ENCODE results near the gene CTXND1.
A peak's percentile ranks its signal among the peaks of the same experiment; 100 is the strongest.

Gene CTXND1

GRCh38 chr15:80191897-80192595 lies 60.0 kb downstream of the CTXND1 start:
- no peak for TF ChIP-seq POLR2A (IDR thresholded peaks at IDR 0.05; ENCODE audit: low read depth, low read length)
- DNase-seq (ENCODE audit: insufficient read length, low spot score): no peak
- no peak for FAIRE-seq

GRCh38 chr15:80191198-80191597 lies 60.8 kb downstream of the CTXND1 start:
- no peak for TF ChIP-seq POLR2A (IDR thresholded peaks at IDR 0.05; ENCODE audit: low read depth, low read length)

GRCh38 chr15:80188251-80188650 lies 63.8 kb downstream of the CTXND1 start:
- DNase-seq (ENCODE audit: insufficient read length, low spot score) (no peak), FAIRE-seq (no peak)
- TF ChIP-seq POLR2A (IDR thresholded peaks at IDR 0.05; ENCODE audit: low read depth, low read length): no peak

More at GRCh38 chr15:80191198-80191597, 60.8 kb downstream of the CTXND1 start:
- FAIRE-seq (no peak), DNase-seq (ENCODE audit: insufficient read length, low spot score) (no peak)

- no peak for FAIRE-seq
- no peak for DNase-seq (ENCODE audit: insufficient read length, low spot score)
- TF ChIP-seq POLR2A (IDR thresholded peaks at IDR 0.05; ENCODE audit: low read depth, low read length): no peak
Observed at GRCh38 chr15:80186597-80186996, 65.4 kb downstream of the CTXND1 start.

- no peak for FAIRE-seq
- no peak for TF ChIP-seq POLR2A (IDR thresholded peaks at IDR 0.05; ENCODE audit: low read depth, low read length)
- no peak for DNase-seq (ENCODE audit: insufficient read length, low spot score)
Observed at GRCh38 chr15:80186066-80186465, 65.9 kb downstream of the CTXND1 start.

GRCh38 chr15:80185152-80185551 lies 66.9 kb downstream of the CTXND1 start:
- FAIRE-seq (no peak), DNase-seq (ENCODE audit: insufficient read length, low spot score) (no peak)
- TF ChIP-seq POLR2A (IDR thresholded peaks at IDR 0.05; ENCODE audit: low read depth, low read length): no peak

GRCh38 chr15:80184554-80184953 lies 67.5 kb downstream of the CTXND1 start:
- TF ChIP-seq POLR2A (IDR thresholded peaks at IDR 0.05; ENCODE audit: low read depth, low read length): no peak
- FAIRE-seq: no peak
- no peak for DNase-seq (ENCODE audit: insufficient read length, low spot score)

GRCh38 chr15:80183886-80184285 lies 68.1 kb downstream of the CTXND1 start:
- DNase-seq (ENCODE audit: insufficient read length, low spot score) (no peak), FAIRE-seq (no peak)
- TF ChIP-seq POLR2A (IDR thresholded peaks at IDR 0.05; ENCODE audit: low read depth, low read length): no peak

- TF ChIP-seq POLR2A (IDR thresholded peaks at IDR 0.05; ENCODE audit: low read depth, low read length): no peak
- DNase-seq (ENCODE audit: insufficient read length, low spot score): no peak
- no peak for FAIRE-seq
Observed at GRCh38 chr15:80183306-80183705, 68.7 kb downstream of the CTXND1 start.

- TF ChIP-seq POLR2A (IDR thresholded peaks at IDR 0.05; ENCODE audit: low read depth, low read length): no peak
- DNase-seq (ENCODE audit: insufficient read length, low spot score): no peak
- no peak for FAIRE-seq
Observed at GRCh38 chr15:80182611-80183261, 69.3 kb downstream of the CTXND1 start.

- no peak for TF ChIP-seq POLR2A (IDR thresholded peaks at IDR 0.05; ENCODE audit: low read depth, low read length)
- DNase-seq (ENCODE audit: insufficient read length, low spot score) (no peak), FAIRE-seq (no peak)
Observed at GRCh38 chr15:80180986-80181385, 71.0 kb downstream of the CTXND1 start.

GRCh38 chr15:80180468-80180867 lies 71.5 kb downstream of the CTXND1 start:
- TF ChIP-seq POLR2A (IDR thresholded peaks at IDR 0.05; ENCODE audit: low read depth, low read length): no peak
- FAIRE-seq: no peak
- DNase-seq (ENCODE audit: insufficient read length, low spot score): no peak

- TF ChIP-seq POLR2A (IDR thresholded peaks at IDR 0.05; ENCODE audit: low read depth, low read length): no peak
- DNase-seq (ENCODE audit: insufficient read length, low spot score) (no peak), FAIRE-seq (no peak)
Observed at GRCh38 chr15:80179935-80180334, 72.1 kb downstream of the CTXND1 start.

- FAIRE-seq: no peak
- no peak for TF ChIP-seq POLR2A (IDR thresholded peaks at IDR 0.05; ENCODE audit: low read depth, low read length)
Observed at GRCh38 chr15:80179025-80179759, 72.8 kb downstream of the CTXND1 start.

More at GRCh38 chr15:80179025-80179759, 72.8 kb downstream of the CTXND1 start:
- DNase-seq (ENCODE audit: insufficient read length, low spot score): peak; percentile 70
